HEK293 (cell line): Measurements from ENCODE around the gene ASAP2.

Experiments
- CTCF ChIP-seq: fragments of 450-650 bp; formaldehyde crosslinking; IDR thresholded peaks from 2 replicates; pipeline ENCODE4 v1.5.1; 2016; ENCODE audit warnings: missing biosample characterization, missing genetic modification characterization
- TCF7L2 ChIP-seq: IDR thresholded peaks from 2 replicates; pipeline ENCODE4 v1.6.1; 2011; ENCODE audit warnings: low read depth, mild to moderate bottlenecking, inconsistent platforms, low read length, moderate library complexity, borderline replicate concordance
- ZNF501 ChIP-seq: fragments of 450-650 bp; formaldehyde crosslinking; IDR thresholded peaks from 2 replicates; pipeline ENCODE4 v1.5.1; 2016; ENCODE audit warnings: missing biosample characterization, missing genetic modification characterization
- ZNF510 ChIP-seq: fragments of 450-650 bp; formaldehyde crosslinking; IDR thresholded peaks from 2 replicates; pipeline ENCODE4 v1.5.1; 2018; ENCODE audit warnings: mild to moderate bottlenecking, missing genetic modification characterization, missing biosample characterization; ENCODE audit not compliant: insufficient replicate concordance

DNA sequence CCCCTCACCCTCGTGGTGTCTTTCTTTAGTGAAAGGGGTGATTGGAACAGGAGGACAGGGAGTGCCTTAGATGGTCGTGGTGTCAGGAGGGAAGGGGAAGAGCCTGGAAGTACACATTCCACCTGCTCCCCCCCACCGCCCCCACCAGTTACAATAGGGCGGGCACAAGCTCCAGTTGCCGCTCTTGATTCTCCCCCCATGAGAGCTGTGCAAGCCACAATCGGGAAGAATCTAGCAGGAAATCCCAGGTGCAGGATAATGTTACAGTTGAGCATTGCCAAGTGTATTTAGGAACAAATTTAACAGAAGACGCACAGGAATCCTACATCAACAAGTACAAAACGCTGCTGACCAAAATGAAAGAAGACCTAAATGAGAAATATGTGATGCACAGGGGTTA is 73.6 kb downstream of the ASAP2 start:
- TF ChIP-seq ZNF510 (tag by site-specific recombination) (no peak), TCF7L2 (no peak), CTCF (no peak), ZNF501 (tag by site-specific recombination) (no peak)
